ENCODE data around the gene RBFOX1.
A peak's percentile ranks its signal among the peaks of the same experiment; 100 is the strongest.

RBFOX1 gene

DNA sequence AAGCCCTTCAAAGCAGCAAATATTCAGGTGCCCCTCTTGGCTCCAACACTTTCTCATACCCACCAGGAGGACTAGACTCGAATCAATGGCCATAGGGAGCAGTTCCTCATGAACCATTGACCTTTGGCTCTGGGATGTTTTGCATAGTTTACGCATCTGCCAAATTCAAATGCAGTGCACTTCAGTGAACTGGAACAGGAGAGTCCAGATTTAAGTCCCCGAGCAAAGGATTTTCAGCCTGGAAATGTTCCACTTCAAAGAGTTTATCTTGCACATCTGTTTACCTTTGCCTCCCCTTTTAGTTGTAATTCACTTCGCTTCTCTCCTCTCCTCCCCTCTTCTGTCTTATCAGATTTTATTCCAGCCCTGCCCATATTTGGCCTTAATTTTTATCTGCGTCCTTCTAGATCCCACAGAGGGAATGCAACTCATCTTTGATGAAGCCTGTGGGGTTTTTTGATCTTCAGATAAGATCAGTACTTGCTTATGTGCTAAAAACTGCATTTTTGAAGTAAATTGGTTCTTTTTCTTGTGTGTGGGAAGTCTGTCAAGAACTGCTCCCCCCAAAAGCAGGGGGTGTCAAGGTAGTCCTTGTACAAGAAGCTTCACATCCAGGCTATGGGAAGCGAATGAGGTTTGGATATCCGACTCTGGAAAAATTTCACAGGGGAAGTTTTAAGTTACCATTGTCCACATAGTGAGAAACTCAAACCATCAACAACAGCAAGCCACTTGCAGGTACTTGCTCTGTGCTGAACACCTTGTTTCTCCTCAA lies 281.6 kb downstream of the RBFOX1 start:
- Mint-ChIP-seq H3K27me3 (ENCODE audit: low read depth, poor library complexity) (peaks cover 3% of the 10 kb centered on the region), H3K36me3 (ENCODE audit: low read depth) (peaks cover 5% of the 10 kb centered on the region), H3K27ac (peak overlapping the region; percentile 22), H3K4me3 (no peak overlapping the region), H3K9me3 (peaks cover 4% of the 10 kb centered on the region), H3K4me1 (peaks cover 29% of the 10 kb centered on the region)
- TF ChIP-seq, protein P1, sequence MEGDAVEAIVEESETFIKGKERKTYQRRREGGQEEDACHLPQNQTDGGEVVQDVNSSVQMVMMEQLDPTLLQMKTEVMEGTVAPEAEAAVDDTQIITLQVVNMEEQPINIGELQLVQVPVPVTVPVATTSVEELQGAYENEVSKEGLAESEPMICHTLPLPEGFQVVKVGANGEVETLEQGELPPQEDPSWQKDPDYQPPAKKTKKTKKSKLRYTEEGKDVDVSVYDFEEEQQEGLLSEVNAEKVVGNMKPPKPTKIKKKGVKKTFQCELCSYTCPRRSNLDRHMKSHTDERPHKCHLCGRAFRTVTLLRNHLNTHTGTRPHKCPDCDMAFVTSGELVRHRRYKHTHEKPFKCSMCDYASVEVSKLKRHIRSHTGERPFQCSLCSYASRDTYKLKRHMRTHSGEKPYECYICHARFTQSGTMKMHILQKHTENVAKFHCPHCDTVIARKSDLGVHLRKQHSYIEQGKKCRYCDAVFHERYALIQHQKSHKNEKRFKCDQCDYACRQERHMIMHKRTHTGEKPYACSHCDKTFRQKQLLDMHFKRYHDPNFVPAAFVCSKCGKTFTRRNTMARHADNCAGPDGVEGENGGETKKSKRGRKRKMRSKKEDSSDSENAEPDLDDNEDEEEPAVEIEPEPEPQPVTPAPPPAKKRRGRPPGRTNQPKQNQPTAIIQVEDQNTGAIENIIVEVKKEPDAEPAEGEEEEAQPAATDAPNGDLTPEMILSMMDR (IDR thresholded peaks at IDR 0.05): no peak
- DNase-seq: peak; percentile 14

GRCh38 chr16:7615565-7615964 lies 282.9 kb downstream of the RBFOX1 start:
- Mint-ChIP-seq H3K27ac (no peak overlapping the region), H3K27me3 (ENCODE audit: low read depth, poor library complexity) (no peaks in the 10 kb centered on the region), H3K36me3 (ENCODE audit: low read depth) (peaks cover 5% of the 10 kb centered on the region), H3K9me3 (peaks cover 4% of the 10 kb centered on the region), H3K4me1 (peaks cover 29% of the 10 kb centered on the region), H3K4me3 (no peak overlapping the region)
- TF ChIP-seq, protein P1 (IDR thresholded peaks at IDR 0.05): no peak
- DNase-seq: no peak

GRCh38 chr16:7624871-7625766 lies 292.5 kb downstream of the RBFOX1 start:
- no peak for DNase-seq
- Mint-ChIP-seq H3K36me3 (ENCODE audit: low read depth) (no peaks in the 10 kb centered on the region), H3K27ac (no peak overlapping the region), H3K27me3 (ENCODE audit: low read depth, poor library complexity) (no peaks in the 10 kb centered on the region), H3K4me1 (peaks cover 25% of the 10 kb centered on the region), H3K9me3 (no peaks in the 10 kb centered on the region), H3K4me3 (no peak overlapping the region)
- TF ChIP-seq, protein P1 (IDR thresholded peaks at IDR 0.05): no peak

DNA sequence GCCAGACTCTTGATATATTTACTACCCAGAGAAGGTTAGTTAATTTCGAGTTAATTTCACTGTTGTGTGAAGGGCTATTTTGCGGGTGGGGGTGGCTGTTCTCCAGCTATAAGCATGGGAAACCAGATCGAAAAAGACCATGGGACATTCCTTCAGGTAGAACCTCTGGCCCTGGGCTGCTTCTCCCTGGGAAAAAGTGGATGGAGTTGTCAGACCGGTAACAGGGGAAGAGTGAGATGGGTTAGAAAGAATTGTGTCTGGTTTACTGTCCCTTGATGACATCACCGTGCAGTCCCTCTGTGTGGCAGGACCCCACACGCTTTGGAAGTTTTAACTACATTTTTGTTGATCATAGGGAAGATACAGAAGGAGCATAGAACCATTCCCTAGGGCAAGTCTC lies 296.3 kb downstream of the RBFOX1 start:
- Mint-ChIP-seq H3K36me3 (ENCODE audit: low read depth) (no peaks in the 10 kb centered on the region), H3K9me3 (no peaks in the 10 kb centered on the region), H3K27me3 (ENCODE audit: low read depth, poor library complexity) (peaks cover 2% of the 10 kb centered on the region), H3K27ac (no peak overlapping the region), H3K4me1 (peaks cover 39% of the 10 kb centered on the region), H3K4me3 (no peak overlapping the region)
- no peak for DNase-seq
- TF ChIP-seq, protein P1 (IDR thresholded peaks at IDR 0.05): no peak

- Mint-ChIP-seq H3K4me3 (no peak overlapping the region), H3K9me3 (no peaks in the 10 kb centered on the region), H3K36me3 (ENCODE audit: low read depth) (no peaks in the 10 kb centered on the region), H3K4me1 (peaks cover 44% of the 10 kb centered on the region), H3K27me3 (ENCODE audit: low read depth, poor library complexity) (peaks cover 2% of the 10 kb centered on the region), H3K27ac (no peak overlapping the region)
- DNase-seq: no peak
- TF ChIP-seq, protein P1 (IDR thresholded peaks at IDR 0.05): no peak
Observed at GRCh38 chr16:7629571-7629970, 296.9 kb downstream of the RBFOX1 start.

Data from nephron progenitor cell (in vitro differentiated cells).